GM19438 (cell line): ENCODE data around the gene IDH3G.
"Not testable (repeated sequence)": the region's sequence is repeated elsewhere in the genome, so short reads cannot be mapped to it uniquely, and the experiment has no call there.

ENCODE experiments used
- ATAC-seq: cut with Tn5 transposase; IDR thresholded peaks from one replicate; pipeline ENCODE4 v1.9.1; 2021; ENCODE audit warnings: low read depth; ENCODE audit not compliant: unreplicated experiment

Gene IDH3G

GRCh38 chrX:153763298-153763932 lies 30.8 kb downstream of the IDH3G start:
- no peak for ATAC-seq

GRCh38 chrX:153762626-153763173 lies 31.5 kb downstream of the IDH3G start:
- ATAC-seq: no peak

- ATAC-seq: no peak
These were observed 32.3 kb downstream of the IDH3G start for GRCh38 chrX:153761863-153762262.

- ATAC-seq: no peak
These were observed 39.0 kb downstream of the IDH3G start for GRCh38 chrX:153755136-153755535.

- ATAC-seq: no peak
These were observed 43.9 kb downstream of the IDH3G start for GRCh38 chrX:153750127-153750774.

DNA sequence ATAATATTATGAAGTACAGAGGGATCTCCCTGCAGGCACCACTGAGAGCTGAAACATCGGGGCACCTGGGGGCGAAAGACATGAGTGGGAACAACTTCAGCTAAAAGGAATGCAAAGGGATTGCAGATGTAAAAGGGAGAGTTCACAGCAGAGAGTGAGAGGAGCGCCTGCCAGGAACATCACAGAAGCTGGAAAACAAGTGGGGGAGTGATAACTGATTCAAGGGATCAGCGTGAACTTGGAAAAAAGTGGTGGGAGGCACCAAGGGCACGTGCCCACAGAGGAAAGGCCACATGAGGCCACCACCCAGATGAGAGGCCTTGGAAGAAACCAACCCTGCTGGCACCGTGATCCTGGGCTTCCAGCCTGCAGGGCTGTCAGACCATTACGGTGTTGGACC lies 45.2 kb downstream of the IDH3G start:
- not testable (repeated sequence) for ATAC-seq

DNA sequence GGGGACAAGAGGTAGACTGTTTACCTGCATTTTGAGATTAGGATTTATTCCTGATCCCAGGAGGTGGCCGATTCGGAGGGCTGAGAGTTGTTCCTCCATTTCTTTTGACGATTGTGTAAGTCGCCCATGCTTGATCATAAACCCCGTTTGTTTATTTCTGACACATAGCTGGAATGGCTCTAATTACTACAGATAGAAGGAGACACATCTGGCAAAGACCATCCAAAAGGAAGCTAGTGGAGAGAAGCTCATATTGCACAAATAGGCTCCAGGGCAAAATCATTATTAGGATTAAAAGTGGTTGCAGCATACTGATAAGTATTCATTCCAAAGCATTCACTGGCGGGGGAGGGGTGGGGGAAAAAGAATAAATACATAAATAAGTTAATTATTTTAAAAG lies 47.2 kb downstream of the IDH3G start:
- not testable (repeated sequence) for ATAC-seq

- ATAC-seq: no peak
These were observed 47.8 kb downstream of the IDH3G start for GRCh38 chrX:153746359-153746758.

DNA sequence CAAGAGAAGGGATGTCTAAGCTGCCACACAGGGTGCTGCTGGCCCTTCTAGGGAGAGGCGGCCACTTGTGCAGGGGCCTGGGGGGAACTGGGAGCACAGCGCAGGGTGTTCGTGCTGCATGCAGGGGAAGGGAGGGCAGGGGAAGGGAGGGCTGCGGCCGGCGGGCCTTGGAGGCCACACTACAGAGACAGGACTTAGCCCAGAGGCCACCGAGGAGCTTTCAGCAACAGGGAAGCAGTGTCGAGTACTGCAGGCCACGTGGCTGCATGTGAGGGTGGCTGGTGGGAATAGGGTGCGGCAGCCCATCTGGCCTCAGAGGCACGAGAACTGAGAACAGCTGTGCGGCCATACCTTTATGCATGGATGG lies 49.1 kb downstream of the IDH3G start:
- ATAC-seq: not testable (repeated sequence)

DNA sequence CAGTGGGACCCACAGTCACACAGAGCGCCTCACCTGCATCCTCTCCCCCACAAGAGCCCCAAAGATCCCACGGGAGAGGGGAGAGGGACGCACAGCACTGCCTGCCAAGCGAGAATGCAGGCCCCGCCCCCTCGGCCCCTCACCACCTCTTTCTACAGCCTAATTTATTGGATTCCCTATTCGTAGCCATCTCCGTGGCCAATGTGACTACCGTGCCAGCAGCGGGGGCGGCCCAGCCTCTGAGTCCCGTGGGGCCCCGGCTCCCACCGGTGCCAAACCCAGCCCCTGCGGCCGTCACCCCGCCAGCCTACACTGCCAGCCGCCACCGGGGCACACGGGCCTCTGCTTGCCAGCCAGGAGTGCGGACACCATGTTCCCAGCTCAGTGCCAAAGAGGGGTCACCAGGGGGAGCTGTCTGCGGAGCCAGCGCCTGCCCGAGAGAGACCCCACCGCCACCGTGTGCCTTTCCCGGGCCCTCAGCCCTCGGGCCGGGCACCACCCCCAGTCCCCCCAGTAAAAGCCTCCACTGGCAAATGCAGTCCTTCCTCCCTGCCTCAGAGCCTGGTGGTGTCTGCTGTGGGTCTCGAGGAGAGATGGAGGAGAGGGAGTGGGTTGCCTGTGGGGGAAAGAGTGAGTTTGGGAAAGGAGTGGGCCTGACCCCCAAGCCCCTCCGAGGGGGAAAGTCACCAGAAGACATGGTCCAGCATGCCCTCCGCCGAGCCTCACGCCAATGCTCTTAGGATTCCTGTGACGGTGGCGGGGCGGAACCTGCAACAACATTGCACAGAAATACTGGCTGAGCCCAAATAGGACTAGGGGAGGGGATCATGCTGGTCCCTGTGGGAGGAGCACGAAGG lies 49.7 kb downstream of the IDH3G start:
- ATAC-seq: no peak

- not testable (repeated sequence) for ATAC-seq
These were observed 50.5 kb downstream of the IDH3G start for GRCh38 chrX:153743468-153744209.

GRCh38 chrX:153742796-153743467 lies 51.2 kb downstream of the IDH3G start:
- not testable (repeated sequence) for ATAC-seq

DNA sequence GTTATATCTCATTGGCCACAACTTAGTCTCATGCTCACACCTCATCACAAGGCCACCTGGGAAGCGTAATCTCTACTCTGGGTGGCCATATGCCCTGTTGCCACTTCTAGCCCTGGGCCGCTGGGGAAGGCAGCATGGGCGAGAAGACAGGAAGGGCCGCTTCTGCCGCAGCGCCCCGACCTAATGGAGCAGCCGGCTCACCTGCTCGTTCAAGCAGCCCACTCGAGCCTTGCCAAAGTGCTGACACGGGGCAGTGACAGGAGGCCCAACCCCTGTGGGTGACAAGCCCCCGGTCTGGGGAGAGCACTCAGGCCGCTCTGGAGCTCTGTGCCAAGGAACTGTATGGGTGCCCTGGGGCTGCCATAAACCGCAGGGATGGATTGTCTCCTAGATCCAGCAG lies 52.1 kb downstream of the IDH3G start:
- ATAC-seq: not testable (repeated sequence)

- ATAC-seq: no peak
These were observed 52.7 kb downstream of the IDH3G start for GRCh38 chrX:153741446-153741845.

DNA sequence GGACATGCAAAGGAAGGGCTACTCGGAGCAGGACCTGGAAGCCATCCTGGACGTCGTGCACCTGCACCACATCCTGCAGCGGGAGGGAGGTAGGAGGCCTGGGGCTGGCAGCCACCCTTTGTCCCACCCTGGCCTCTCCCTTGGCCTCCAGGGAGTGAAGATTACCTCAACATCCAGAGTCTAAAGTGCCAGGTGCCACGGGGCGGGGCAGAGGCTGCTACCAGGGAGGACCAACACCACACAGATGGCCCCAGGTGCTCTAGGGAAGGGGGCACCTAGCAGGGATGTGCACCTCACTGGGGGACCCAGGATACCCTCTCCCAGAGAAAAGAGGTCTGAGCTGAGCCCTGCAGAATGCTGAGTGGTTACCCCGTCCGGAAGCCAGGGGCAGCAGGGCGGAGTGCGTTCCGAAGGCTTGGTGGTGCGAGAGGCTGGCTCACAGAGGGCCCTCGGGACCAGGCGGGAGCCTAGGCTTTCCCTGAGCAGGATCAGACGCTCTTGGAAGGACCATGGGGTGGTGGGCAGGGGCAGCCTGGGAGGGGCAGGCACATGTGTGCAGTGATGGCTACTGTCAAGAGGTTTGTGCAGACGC lies 53.4 kb downstream of the IDH3G start:
- no peak for ATAC-seq

DNA sequence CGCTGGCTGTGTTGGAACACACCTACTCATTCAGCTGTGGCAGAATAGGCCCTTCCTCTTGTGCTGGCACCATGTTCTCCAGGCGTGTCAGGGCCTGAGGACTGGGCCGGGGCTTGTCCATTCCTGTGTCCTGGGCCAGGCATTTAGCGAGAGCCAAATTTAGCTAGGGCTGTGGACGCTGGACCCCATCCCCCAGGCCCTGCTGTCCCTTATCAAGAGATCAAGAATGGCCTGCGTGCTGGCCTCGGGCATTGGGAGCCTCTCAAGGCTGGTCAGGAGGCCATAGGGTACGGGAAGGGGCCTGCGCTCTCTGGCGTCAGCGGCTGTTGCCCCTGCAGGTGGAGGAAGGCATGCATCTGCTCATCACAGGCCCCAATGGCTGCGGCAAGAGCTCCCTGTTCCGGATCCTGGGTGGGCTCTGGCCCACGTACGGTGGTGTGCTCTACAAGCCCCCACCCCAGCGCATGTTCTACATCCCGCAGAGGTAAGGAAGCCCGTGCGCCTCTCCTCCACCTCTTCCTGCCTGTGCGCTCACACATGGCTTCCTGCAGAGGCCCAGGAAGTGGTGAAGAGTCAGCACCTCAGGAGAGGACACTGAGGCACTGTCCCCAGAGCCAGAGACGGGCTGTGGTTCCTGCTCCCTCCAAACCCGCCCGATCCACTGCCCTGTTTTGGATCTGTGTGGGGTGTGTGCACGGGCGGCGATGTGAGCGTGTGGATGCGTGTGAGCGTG lies 54.3 kb downstream of the IDH3G start:
- no peak for ATAC-seq

- ATAC-seq: no peak
These were observed 56.0 kb downstream of the IDH3G start for GRCh38 chrX:153738056-153738605.

GRCh38 chrX:153736871-153737441 lies 57.2 kb downstream of the IDH3G start:
- ATAC-seq: no peak
